GM12874 (cell line): ENCODE results near the gene GPC6.

ENCODE experiments used
- CTCF ChIP-seq: IDR thresholded peaks from 2 replicates; pipeline ENCODE4 v1.5.1; 2011; ENCODE audit warnings: low read depth, mild to moderate bottlenecking, control low read depth, low read length, moderate library complexity; ENCODE audit not compliant: insufficient read depth

Gene GPC6

GRCh38 chr13:93293710-93294109 is 67.1 kb downstream of the GPC6 start:
- no peak for TF ChIP-seq CTCF

DNA sequence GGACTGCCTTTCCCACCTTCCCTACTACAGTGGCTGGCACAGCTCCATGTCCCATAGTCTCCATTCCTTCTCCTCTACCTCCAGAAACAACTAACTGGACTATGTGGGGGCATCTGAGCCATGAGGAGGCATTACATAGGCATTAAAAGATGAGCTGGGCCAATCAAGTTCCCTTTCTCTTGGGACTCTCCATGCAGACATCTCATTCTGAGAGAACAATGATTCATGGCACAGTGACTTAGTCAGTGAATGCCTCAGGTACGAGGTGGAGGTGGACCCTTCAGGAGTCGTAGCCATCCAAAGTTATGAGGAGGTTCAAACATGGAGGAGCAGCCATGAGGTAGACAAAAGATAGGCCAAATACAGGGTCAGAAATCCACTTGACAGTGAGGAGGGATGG is 70.0 kb downstream of the GPC6 start:
- TF ChIP-seq CTCF, result no peak

- no peak for TF ChIP-seq CTCF
Measured at GRCh38 chr13:93298713-93299112, 72.1 kb downstream of the GPC6 start.

DNA sequence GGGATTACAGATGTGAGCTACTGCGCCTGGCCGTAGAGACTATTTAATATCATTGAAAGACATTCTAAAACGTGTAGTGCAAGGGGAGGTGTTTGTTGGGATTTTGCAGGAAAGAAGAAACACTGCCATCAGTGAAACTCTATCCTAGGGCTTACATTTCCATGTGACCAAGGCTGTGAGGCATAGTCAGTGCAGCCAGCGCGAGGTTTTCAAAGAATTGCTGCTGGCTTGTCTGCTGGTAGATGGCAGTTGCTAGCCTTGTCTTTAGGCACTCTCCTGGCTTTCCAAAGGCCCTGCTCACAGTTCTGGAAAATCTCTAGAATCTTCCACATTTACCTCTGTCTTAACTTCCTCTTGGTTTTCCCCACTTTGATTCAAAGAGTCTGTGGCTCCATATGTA is 77.5 kb downstream of the GPC6 start:
- no peak for TF ChIP-seq CTCF

GRCh38 chr13:93304868-93305613 is 78.4 kb downstream of the GPC6 start:
- TF ChIP-seq CTCF, result no peak

GRCh38 chr13:93305886-93306285 is 79.3 kb downstream of the GPC6 start:
- no peak for TF ChIP-seq CTCF

GRCh38 chr13:93307136-93307535 is 80.5 kb downstream of the GPC6 start:
- TF ChIP-seq CTCF, result no peak
